Measurements from ENCODE around the gene ARHGEF19. TPM values are rescaled to one million over a fixed set of nuclear protein-coding genes. Genes with fewer than 3 reads are reported as not detected.

The ARHGEF19 gene
- polyA plus RNA-seq, 1 experiment: 11.6 TPM

DNA sequence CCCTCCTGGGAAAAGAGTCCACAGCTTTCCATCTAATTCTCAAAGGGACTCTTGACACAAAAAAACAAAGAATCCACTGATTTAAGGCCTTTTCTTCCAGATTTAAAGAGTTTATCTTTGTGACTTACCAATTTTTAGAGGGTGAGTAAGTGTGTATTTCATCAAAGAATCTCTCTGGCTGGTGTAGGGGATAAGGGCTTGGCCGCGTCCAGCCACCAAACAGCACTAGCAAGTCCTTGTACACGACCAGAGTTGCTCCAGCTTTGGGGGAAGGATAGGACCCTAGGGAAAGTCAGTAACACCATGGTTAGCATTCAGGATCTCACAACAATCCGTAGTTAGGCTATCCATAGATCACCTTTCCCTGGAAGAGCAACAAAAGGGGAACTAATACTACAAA is 44.0 kb upstream of the ARHGEF19 start:
- ChIA-PET CTCF (no interaction called here), POLR2A (no interaction called here)
- TF ChIP-seq, protein P1, sequence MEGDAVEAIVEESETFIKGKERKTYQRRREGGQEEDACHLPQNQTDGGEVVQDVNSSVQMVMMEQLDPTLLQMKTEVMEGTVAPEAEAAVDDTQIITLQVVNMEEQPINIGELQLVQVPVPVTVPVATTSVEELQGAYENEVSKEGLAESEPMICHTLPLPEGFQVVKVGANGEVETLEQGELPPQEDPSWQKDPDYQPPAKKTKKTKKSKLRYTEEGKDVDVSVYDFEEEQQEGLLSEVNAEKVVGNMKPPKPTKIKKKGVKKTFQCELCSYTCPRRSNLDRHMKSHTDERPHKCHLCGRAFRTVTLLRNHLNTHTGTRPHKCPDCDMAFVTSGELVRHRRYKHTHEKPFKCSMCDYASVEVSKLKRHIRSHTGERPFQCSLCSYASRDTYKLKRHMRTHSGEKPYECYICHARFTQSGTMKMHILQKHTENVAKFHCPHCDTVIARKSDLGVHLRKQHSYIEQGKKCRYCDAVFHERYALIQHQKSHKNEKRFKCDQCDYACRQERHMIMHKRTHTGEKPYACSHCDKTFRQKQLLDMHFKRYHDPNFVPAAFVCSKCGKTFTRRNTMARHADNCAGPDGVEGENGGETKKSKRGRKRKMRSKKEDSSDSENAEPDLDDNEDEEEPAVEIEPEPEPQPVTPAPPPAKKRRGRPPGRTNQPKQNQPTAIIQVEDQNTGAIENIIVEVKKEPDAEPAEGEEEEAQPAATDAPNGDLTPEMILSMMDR (IDR thresholded peaks at IDR 0.05; ENCODE audit: insufficient read depth, low read depth, low read length): no peak
- no peak overlapping the region for H3K4me3 ChIP-seq (ENCODE audit: low read depth, low read length)
- no peak for DNase-seq (ENCODE audit: low read depth)
- H3K36me3 ChIP-seq (ENCODE audit: control insufficient read depth, insufficient read depth, low read length): peaks cover 4% of the 10 kb centered on the region
- H3K27me3 ChIP-seq (ENCODE audit: control insufficient read depth, insufficient read depth, low read length): no peaks in the 10 kb centered on the region

DNA sequence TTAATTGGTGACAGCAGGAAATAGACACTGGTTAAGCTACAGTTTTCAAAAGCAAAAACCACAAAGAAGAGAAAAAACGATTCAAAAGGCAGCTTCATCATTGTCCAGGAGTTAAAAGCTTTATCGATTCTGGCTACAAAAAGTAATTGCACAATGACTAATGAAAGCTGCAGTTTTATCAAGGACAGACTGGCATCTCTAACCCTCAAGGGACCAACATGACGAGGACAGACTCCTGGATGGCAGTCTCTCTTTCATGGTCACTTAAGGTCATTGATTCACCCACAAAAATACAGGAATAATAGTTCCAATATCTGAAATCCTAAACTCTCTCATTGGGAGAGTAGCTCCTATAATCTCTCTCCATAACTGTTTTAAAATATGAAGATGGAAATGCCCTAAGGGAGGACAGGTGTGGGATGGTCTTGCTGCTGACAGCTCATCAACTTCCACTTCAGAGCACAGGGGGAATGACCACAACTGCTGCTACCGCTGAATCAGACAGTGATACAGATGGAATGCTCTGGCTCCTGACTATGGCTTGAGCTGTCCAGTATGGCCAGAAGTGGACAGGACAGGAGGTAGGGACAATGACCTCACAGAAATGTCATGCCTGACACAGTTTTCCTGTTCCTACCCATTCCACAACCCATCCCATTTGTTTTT is 41.9 kb upstream of the ARHGEF19 start:
- peaks cover 7% of the 10 kb centered on the region for H3K36me3 ChIP-seq (ENCODE audit: control insufficient read depth, insufficient read depth, low read length)
- no peak overlapping the region for H3K4me3 ChIP-seq (ENCODE audit: low read depth, low read length)
- H3K27me3 ChIP-seq (ENCODE audit: control insufficient read depth, insufficient read depth, low read length): no peaks in the 10 kb centered on the region
- ChIA-PET POLR2A (no interaction called here), CTCF (interaction anchor here (1.2 to 1.3 kb wide), 2 partner anchors 10 to 186 kb away, joined by 3 to 5 read pairs; partner anchors contain the start of gene NECAP2)
- no peak for DNase-seq (ENCODE audit: low read depth)
- TF ChIP-seq, protein P1 (IDR thresholded peaks at IDR 0.05; ENCODE audit: insufficient read depth, low read depth, low read length): no peak

DNA sequence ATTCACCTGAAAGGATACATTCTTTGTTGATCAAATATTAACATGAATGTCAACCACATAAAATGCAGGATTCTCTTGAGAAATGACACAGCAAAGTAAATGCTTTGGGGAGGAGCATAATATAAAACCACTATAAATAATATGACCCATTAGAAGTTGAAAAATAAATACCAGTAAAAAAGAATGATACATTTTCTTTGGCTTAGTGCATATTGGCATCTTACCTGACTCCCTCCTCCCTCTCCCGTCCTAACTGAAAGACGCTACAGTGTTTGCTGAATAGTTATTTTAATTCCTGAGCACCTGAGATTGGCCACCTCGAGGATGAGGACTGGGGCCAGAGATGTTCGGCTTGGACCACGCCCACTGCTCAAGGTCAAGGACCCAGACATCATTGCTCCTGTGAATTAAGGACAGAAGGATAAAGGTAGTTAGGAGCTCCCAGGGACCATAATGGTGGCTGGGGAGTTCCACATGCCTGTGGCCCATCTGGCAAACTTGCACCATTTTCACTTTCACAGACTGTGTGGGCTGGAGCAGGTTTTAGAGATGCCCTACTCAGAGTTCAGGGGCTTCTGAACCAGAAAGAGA is 41.0 kb upstream of the ARHGEF19 start:
- Histone ChIP-seq H3K4me3 (ENCODE audit: low read depth, low read length) (no peak overlapping the region), H3K36me3 (ENCODE audit: control insufficient read depth, insufficient read depth, low read length) (peaks cover 7% of the 10 kb centered on the region), H3K27me3 (ENCODE audit: control insufficient read depth, insufficient read depth, low read length) (no peaks in the 10 kb centered on the region)
- ChIA-PET CTCF (no interaction called here), POLR2A (no interaction called here)
- DNase-seq (ENCODE audit: low read depth): no peak
- TF ChIP-seq, protein P1 (IDR thresholded peaks at IDR 0.05; ENCODE audit: insufficient read depth, low read depth, low read length): no peak

DNA sequence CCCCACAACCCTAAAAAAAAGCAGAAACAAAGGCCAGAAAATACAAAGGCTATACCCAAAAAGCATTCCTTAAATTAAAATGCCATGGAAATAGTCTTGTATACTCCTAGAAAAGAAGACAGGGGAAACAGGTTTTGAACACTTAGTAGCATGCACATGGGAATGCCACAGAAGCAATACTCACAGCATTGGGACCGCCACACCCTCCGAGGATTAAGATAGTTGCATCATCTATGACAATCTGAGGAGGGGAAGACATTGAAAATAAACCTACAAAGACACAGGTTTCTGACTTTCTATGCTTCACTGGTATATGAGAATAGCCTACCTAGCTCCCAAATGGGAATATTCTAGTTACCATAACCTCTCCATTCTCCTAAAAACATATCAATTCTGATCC is 40.5 kb upstream of the ARHGEF19 start:
- ChIA-PET POLR2A (no interaction called here), CTCF (no interaction called here)
- H3K36me3 ChIP-seq (ENCODE audit: control insufficient read depth, insufficient read depth, low read length): peaks cover 7% of the 10 kb centered on the region
- TF ChIP-seq, protein P1 (IDR thresholded peaks at IDR 0.05; ENCODE audit: insufficient read depth, low read depth, low read length): no peak
- H3K4me3 ChIP-seq (ENCODE audit: low read depth, low read length): no peak overlapping the region
- no peaks in the 10 kb centered on the region for H3K27me3 ChIP-seq (ENCODE audit: control insufficient read depth, insufficient read depth, low read length)
- no peak for DNase-seq (ENCODE audit: low read depth)

DNA sequence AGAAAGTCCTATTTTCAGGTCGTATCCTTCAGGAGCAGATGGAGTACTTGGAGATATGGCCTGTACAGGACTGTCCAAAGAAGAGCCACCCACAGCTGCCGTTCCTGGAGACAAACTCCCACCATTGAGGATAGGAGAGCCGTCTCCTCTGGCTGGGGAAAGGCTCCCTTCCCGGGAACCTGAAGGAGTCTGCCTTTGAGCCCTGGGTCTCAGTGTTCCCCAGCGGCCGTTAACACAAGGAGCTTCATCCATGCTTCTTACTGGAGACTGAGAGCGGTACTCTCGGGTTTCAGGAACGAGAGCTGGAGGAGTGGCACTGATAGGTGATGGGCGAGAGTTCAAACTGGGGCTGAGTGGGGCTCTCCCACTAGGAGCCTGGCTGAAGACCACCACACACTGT is 38.9 kb upstream of the ARHGEF19 start:
- POLR2A ChIA-PET: no interaction called here
- no peak for DNase-seq (ENCODE audit: low read depth)
- Histone ChIP-seq H3K27me3 (ENCODE audit: control insufficient read depth, insufficient read depth, low read length) (no peaks in the 10 kb centered on the region), H3K4me3 (ENCODE audit: low read depth, low read length) (no peak overlapping the region), H3K36me3 (ENCODE audit: control insufficient read depth, insufficient read depth, low read length) (peaks cover 11% of the 10 kb centered on the region)
- CTCF ChIA-PET: no interaction called here
- TF ChIP-seq, protein P1 (IDR thresholded peaks at IDR 0.05; ENCODE audit: insufficient read depth, low read depth, low read length): no peak

All from BJ (cell line).